Measurements from ENCODE around the gene RWDD1. TPM values are rescaled to one million over a fixed set of nuclear protein-coding genes. Genes with fewer than 3 reads are reported as not detected.

The RWDD1 gene
- total and polyA plus RNA-seq, 2 of the 13 experiments (the other 11 are each of a cell fraction or from before 2014, with no cell fraction given), result 27.4 to 67.1 TPM

- H3K4me1 ChIP-seq (ENCODE audit: insufficient read depth, low read length), result peaks cover 5% of the 10 kb centered on the region
- H3K36me3 ChIP-seq (replicated peaks in 1 of 2; ENCODE audit: control insufficient read depth in 1 of 2, insufficient read depth in 2 of 2, low read length in 2 of 2), result no peaks in the 10 kb centered on the region
- no peak overlapping the region for H3K9ac ChIP-seq (ENCODE audit: insufficient read depth, low read depth, low read length)
- FAIRE-seq (no peak), DNase-seq (ENCODE audit: low spot score) (no peak), ATAC-seq (no peak)
- no peak overlapping the region for H2AFZ ChIP-seq (ENCODE audit: low read length)
- H3K79me2 ChIP-seq (ENCODE audit: insufficient read depth, low read length), result no peaks in the 10 kb centered on the region
- intact Hi-C loops (cut with micrococcal nuclease; ENCODE audit: unreplicated experiment), result no loop called here
- in situ Hi-C loops (cut with HindIII; ENCODE audit: extremely low pct_ligation_motif_present, low pct_unique_long_range_greater_than_20kb), result no loop called here
- CTCF ChIA-PET (ENCODE audit: low intra/inter-chr PET ratio, low total read pairs), result no interaction called here
- no TSS peak for BruUV-seq (replicated peaks)
- POLR2A ChIA-PET, result no interaction called here
- no peaks in the 10 kb centered on the region for H3K9me3 ChIP-seq (ENCODE audit: low read length)
- peaks cover 0 to 5% of the 10 kb centered on the region in 2 experiments; a peak in 3 of 5 replicates for H3K27me3 ChIP-seq (ENCODE audit: control insufficient read depth in 1 of 2, insufficient read depth in 2 of 2, low read length in 2 of 2)
- no peak overlapping the region for H3K27ac ChIP-seq (ENCODE audit: extremely low read length, insufficient read depth, low read length)
- 63% methylated on average over 1 of the region's 1 CpG for WGBS (ENCODE audit: low lambda C conversion rate)
- no peaks in the 10 kb centered on the region for H4K20me1 ChIP-seq (ENCODE audit: insufficient read depth, low read length)
- H3K4me2 ChIP-seq (ENCODE audit: low read depth, low read length), result no peak overlapping the region
- no peak overlapping the region for H3K4me3 ChIP-seq (replicated peaks in 1 of 3; ENCODE audit: insufficient read depth in 1 of 3, low read depth in 2 of 3, low read length in 3 of 3)
- TF ChIP-seq RCOR2 (CRISPR knock-in tag; IDR thresholded peaks at IDR 0.05), result no peak
- TF ChIP-seq NFATC3 (CRISPR knock-in tag; IDR thresholded peaks at IDR 0.05), result no peak
- no peak for TF ChIP-seq PCBP1 (IDR thresholded peaks at IDR 0.05; ENCODE audit: borderline replicate concordance, low read depth, low read length)
- TF ChIP-seq ARID2 (CRISPR knock-in tag; IDR thresholded peaks at IDR 0.05; ENCODE audit: borderline replicate concordance), result no peak
- no peak for TF ChIP-seq ARID3A (IDR thresholded peaks at IDR 0.05; ENCODE audit: low read depth, low read length)
- no peak for TF ChIP-seq KAT8 (CRISPR knock-in tag; IDR thresholded peaks at IDR 0.05)
- no peak for TF ChIP-seq ZBTB49 (CRISPR knock-in tag; IDR thresholded peaks at IDR 0.05; ENCODE audit: borderline replicate concordance)
- TF ChIP-seq ATF6 (CRISPR knock-in tag; conservative IDR thresholded peaks at IDR 0.05), result no peak
- TF ChIP-seq ZNF407 (CRISPR knock-in tag; IDR thresholded peaks at IDR 0.05; ENCODE audit: not compliant biosample characterization), result no peak
- TF ChIP-seq PAX8 (CRISPR knock-in tag; IDR thresholded peaks at IDR 0.05; ENCODE audit: borderline replicate concordance), result no peak
Observed at GRCh38 chr6:116556065-116556464, 15.2 kb upstream of the RWDD1 start.

Measured in HepG2 (cell line).